SU-DHL-6 (cell line): ENCODE measurements around the gene TLR7.

Experiments used
- H2AFZ ChIP-seq: fragments of 200-600 bp; sonication (generic); 2 replicates; pipeline ENCODE4 v1.6.1; 2014; ENCODE audit warnings: low read depth, mild to moderate bottlenecking, moderate library complexity, mixed read lengths, antibody characterized with exemption, low read length; ENCODE audit not compliant: severe bottlenecking
- H3F3A ChIP-seq: fragments of 200-600 bp; shearing (Covaris generic); 2 replicates; pipeline ENCODE4 v1.6.0; 2016; ENCODE audit warnings: antibody characterized with exemption, mild to moderate bottlenecking; ENCODE audit not compliant: insufficient read depth
- H3K27ac ChIP-seq: fragments of 200-600 bp; sonication (generic); 2 replicates; pipeline ENCODE4 v1.5.1; 2016; ENCODE audit warnings: low read depth, mild to moderate bottlenecking, low read length, moderate library complexity, mixed read lengths
- H3K27me3 ChIP-seq: fragments of 200-600 bp; sonication (generic), shearing (Covaris generic); 2 replicates; pipeline ENCODE4 v1.6.0; 2014; ENCODE audit warnings: mild to moderate bottlenecking, low read length
- H3K36me3 ChIP-seq: fragments of 200-600 bp; sonication (generic); 2 replicates; pipeline ENCODE4 v1.6.1; 2014; ENCODE audit warnings: mild to moderate bottlenecking, low read length, mixed read lengths
- H3K4me2 ChIP-seq: fragments of 300-600, 200-600 bp; shearing (Covaris generic), sonication (generic); 2 replicates; pipeline ENCODE4 v1.6.0; 2014; ENCODE audit warnings: low read length, low read depth, mild to moderate bottlenecking; ENCODE audit not compliant: poor library complexity, severe bottlenecking
- H3K4me3 ChIP-seq: fragments of 200-600 bp; sonication (generic); 2 replicates; pipeline ENCODE4 v1.5.1; 2014; ENCODE audit warnings: antibody characterized with exemption, low read length, mild to moderate bottlenecking, mixed read lengths; ENCODE audit not compliant: insufficient read depth, poor library complexity, severe bottlenecking
- H3K79me2 ChIP-seq: fragments of 200-600 bp; sonication (generic); 2 replicates; pipeline ENCODE4 v1.6.1; 2014; ENCODE audit warnings: mild to moderate bottlenecking, low read length, moderate library complexity; ENCODE audit not compliant: insufficient read depth
- H3K9ac ChIP-seq: fragments of 200-600 bp; sonication (generic); 2 replicates; pipeline ENCODE4 v1.7.0; 2014; ENCODE audit warnings: mild to moderate bottlenecking, low read length
- H3K9me2 ChIP-seq: fragments of 200-600 bp; sonication (generic); replicated peaks from 2 replicates; pipeline ENCODE4 v1.6.1; 2014; ENCODE audit warnings: low read length; ENCODE audit not compliant: insufficient read depth
- H3K9me3 ChIP-seq: fragments of 200-600 bp; sonication (generic); 2 replicates; pipeline ENCODE4 v1.6.1; 2014; ENCODE audit warnings: low read length, mixed read lengths; ENCODE audit not compliant: insufficient read depth
- H4K20me1 ChIP-seq: fragments of 200-600 bp; sonication (generic); 2 replicates; pipeline ENCODE4 v1.6.1; 2014; ENCODE audit warnings: low read depth, mild to moderate bottlenecking, antibody characterized with exemption, low read length, moderate library complexity, mixed read lengths
- CTCF ChIP-seq: fragments of 200-600 bp; sonication (generic); IDR thresholded peaks from one replicate; pipeline ENCODE4 v1.5.1; 2017; ENCODE audit warnings: antibody characterized with exemption, mild to moderate bottlenecking, low read length, moderate library complexity; ENCODE audit not compliant: insufficient read depth, poor library complexity, severe bottlenecking
- EZH2phosphoT487 ChIP-seq: fragments of 200-600 bp; sonication (generic), shearing (Covaris generic); conservative IDR thresholded peaks from 2 replicates; pipeline ENCODE4 v1.6.1; 2018; ENCODE audit warnings: mild to moderate bottlenecking, antibody characterized with exemption, low read length, moderate library complexity, mixed read lengths

TLR7 gene

GRCh38 chrX:12903646-12904045 lies 36.8 kb downstream of the TLR7 start:
- Histone ChIP-seq H3K4me2 (no peak overlapping the region), H3K27ac (no peak overlapping the region), H3K9me2 (no peaks in the 10 kb centered on the region), H3K4me3 (no peak overlapping the region), H3F3A (no peaks in the 10 kb centered on the region), H2AFZ (no peak overlapping the region), H3K27me3 (no peaks in the 10 kb centered on the region), H4K20me1 (no peaks in the 10 kb centered on the region), H3K9ac (no peak overlapping the region), H3K36me3 (no peaks in the 10 kb centered on the region), H3K9me3 (no peaks in the 10 kb centered on the region), H3K79me2 (no peaks in the 10 kb centered on the region)
- TF ChIP-seq CTCF (no peak), EZH2phosphoT487 (no peak)

DNA sequence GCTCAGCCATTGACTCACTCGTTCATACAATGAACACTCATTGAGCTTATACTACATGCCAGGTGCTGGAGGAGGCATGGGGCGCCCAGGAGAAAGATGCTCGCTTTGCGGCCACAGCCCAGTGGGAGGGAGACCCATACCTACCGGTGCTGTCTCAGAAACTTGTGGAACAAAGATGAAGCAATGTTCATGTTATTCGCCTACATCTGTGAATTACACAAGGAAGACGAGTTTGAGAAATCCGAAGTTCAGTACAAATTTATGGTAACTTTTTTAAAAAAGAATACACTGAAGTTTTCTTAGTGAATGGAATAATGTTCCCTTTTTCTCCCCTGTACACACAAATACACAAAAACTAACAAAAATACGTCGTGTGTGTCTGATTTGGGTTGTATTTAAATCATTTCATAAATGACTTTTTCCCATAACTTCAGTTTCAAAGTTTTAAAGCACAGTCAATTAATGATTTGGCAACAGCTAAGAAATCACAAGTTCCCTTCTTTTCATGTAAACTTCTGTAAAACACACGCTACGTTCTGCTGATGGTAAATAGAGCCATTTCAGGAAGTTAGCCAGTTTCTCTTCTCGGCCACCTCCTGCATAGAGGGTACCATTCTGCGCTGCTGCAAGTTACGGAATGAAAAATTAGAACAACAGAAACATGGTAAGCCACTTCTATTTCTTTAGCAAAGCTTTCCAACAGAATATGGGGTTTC lies 39.3 kb downstream of the TLR7 start, which contains the start of gene TLR8:
Gene TLR8 (plus strand): TSS at position 575 of the 716 bp plus-strand sequence. CDS start 87 bp downstream, at position 662.
- Histone ChIP-seq H3K9me2 (no peaks in the 10 kb centered on the region), H3K36me3 (no peaks in the 10 kb centered on the region), H2AFZ (no peak within 1 kb of the TSS), H3K79me2 (no peaks in the 10 kb centered on the region), H3K4me2 (no peak within 1 kb of the TSS), H3K27ac (no peak within 1 kb of the TSS), H4K20me1 (no peaks in the 10 kb centered on the region), H3K27me3 (no peaks in the 10 kb centered on the region), H3K4me3 (no peak within 1 kb of the TSS), H3K9ac (no peak within 1 kb of the TSS), H3K9me3 (no peaks in the 10 kb centered on the region), H3F3A (no peaks in the 10 kb centered on the region)
- TF ChIP-seq CTCF = no peak
- TF ChIP-seq EZH2phosphoT487 = no peak

DNA sequence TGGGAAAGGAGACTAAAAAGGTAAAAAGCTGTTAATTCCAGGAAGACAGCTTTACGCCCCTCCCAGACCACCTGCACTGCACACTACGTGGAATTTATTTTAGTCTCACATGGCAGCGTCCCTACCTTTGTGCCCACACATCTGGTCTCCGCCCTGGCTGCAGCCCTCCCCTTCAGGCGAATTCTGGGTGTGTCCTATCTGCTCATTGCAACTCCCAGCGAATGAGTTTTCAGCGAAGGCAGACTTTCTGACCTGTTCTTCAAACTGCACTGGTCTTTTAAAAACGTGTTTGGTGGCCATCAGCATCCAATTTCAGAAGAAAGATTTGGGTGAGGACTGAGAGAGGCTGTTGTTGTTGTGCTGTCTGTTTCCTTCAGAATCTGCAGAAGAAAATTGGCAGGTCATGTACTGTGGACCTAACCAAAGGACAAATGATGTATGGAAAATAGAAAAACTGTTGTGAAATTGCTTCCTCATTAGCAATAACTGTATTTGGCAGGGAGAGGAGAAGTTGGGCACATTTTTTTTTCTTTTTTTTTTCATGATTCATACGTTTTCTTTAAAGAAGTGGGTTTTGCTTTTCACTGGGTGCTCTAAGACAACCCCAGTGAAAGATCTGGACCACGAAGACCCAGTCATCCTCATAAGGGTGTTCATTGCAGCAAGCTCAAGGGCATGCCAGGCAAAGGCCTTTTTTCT lies 43.7 kb downstream of the TLR7 start:
- Histone ChIP-seq H3K4me3 (no peak overlapping the region), H3K27ac (no peak overlapping the region), H3K36me3 (no peaks in the 10 kb centered on the region), H2AFZ (no peak overlapping the region), H3K4me2 (no peak overlapping the region), H3K27me3 (no peaks in the 10 kb centered on the region), H3K9me3 (no peaks in the 10 kb centered on the region), H3K79me2 (no peaks in the 10 kb centered on the region), H3K9ac (no peak overlapping the region), H4K20me1 (no peaks in the 10 kb centered on the region), H3K9me2 (no peaks in the 10 kb centered on the region), H3F3A (no peaks in the 10 kb centered on the region)
- TF ChIP-seq CTCF (no peak), EZH2phosphoT487 (no peak)
